Panc1 (cell line): ENCODE data around the gene FIBCD1. TPM values are rescaled to one million over a fixed set of nuclear protein-coding genes. Genes with fewer than 3 reads are reported as not detected.
A peak's percentile ranks its signal among the peaks of the same experiment; 100 is the strongest.

Source experiments
- ATAC-seq: fragments of 200-7000 bp; cut with Tn5 transposase; 2 replicates; pipeline ENCODE4 v1.9.1; 2020; ENCODE audit warnings: mild to moderate bottlenecking, moderate library complexity
- BruUV-seq: library from RNA; stranded (reverse); fragments of 400-500 nt; replicated peaks from 2 replicates; lab custom pipeline; 2021; lab: Mats Ljungman, UMichigan
- CTCF ChIA-PET: fragments of 300-600 bp; sonication (Branson Sonifier 250); formaldehyde crosslinking; loops from one replicate; lab custom pipeline; 2022; ENCODE audit warnings: antibody characterized with exemption; lab: Charles Lee
- POLR2A ChIA-PET: fragments of 300-600 bp; sonication (Branson Sonifier 250); formaldehyde crosslinking; loops from one replicate; lab custom pipeline; 2022; ENCODE audit warnings: antibody characterized with exemption; lab: Charles Lee
- DNase-seq: peaks from one replicate; pipeline ENCODE4 v3.0.0-alpha.2; 2010; ENCODE audit warnings: low read depth, low spot score
- H3K27ac ChIP-seq: 2 replicates; pipeline ENCODE4 v1.5.1; 2011; ENCODE audit warnings: mild to moderate bottlenecking, low read length, inconsistent platforms
- H3K27me3 ChIP-seq: fragments of 200-500 bp; sonication (Bioruptor generic); 2 replicates; pipeline ENCODE4 v1.6.0; 2014; ENCODE audit warnings: low read length, inconsistent platforms; ENCODE audit not compliant: control insufficient read depth, insufficient read depth
- H3K36me3 ChIP-seq: fragments of 200-500 bp; sonication (Bioruptor generic); 2 replicates; pipeline ENCODE4 v1.5.1; 2014; ENCODE audit warnings: inconsistent platforms, mild to moderate bottlenecking, low read length, moderate library complexity; ENCODE audit not compliant: control insufficient read depth, insufficient read depth
- H3K4me1 ChIP-seq: 2 replicates; pipeline ENCODE4 v1.5.1; 2011; ENCODE audit warnings: inconsistent platforms, mild to moderate bottlenecking, low read length, moderate library complexity; ENCODE audit not compliant: control insufficient read depth, insufficient read depth
- H3K4me3 ChIP-seq, 2 experiments: 2 replicates each; pipeline ENCODE4 v1.5.1; 2011 to 2012; ENCODE audit warnings: low read depth in 2 of 2, low read length in 2 of 2, mild to moderate bottlenecking in 2 of 2, inconsistent platforms in 1 of 2, moderate library complexity in 1 of 2
- H3K9me3 ChIP-seq: fragments of 200-500 bp; sonication (Bioruptor generic); 2 replicates; pipeline ENCODE4 v1.5.1; 2014; ENCODE audit warnings: low read depth, mild to moderate bottlenecking, inconsistent platforms, low read length, moderate library complexity; ENCODE audit not compliant: control insufficient read depth, insufficient read depth
- CTCF ChIP-seq: fragments of 450-650 bp; IDR thresholded peaks from 2 replicates; pipeline ENCODE4 v1.5.1; 2017; ENCODE audit warnings: mild to moderate bottlenecking
- POLR2AphosphoS5 ChIP-seq: IDR thresholded peaks from 2 replicates; pipeline ENCODE4 v1.6.1; 2012; ENCODE audit warnings: mild to moderate bottlenecking, low read depth, low read length, moderate library complexity
- REST ChIP-seq, 2 experiments: IDR thresholded peaks; 2 replicates each; pipeline ENCODE4 v1.6.1; 2011 to 2012; ENCODE audit warnings: low read depth in 2 of 2, control low read depth in 1 of 2, low read length in 1 of 2, mild to moderate bottlenecking in 1 of 2, moderate library complexity in 1 of 2; ENCODE audit not compliant: insufficient read depth in 1 of 2
- SIN3A ChIP-seq: IDR thresholded peaks from 2 replicates; pipeline ENCODE4 v1.6.1; 2012; ENCODE audit warnings: low read depth, mild to moderate bottlenecking, low read length, moderate library complexity, borderline replicate concordance; ENCODE audit not compliant: insufficient read depth
- TCF7L2 ChIP-seq: IDR thresholded peaks from 2 replicates; pipeline ENCODE4 v1.6.1; 2011; ENCODE audit warnings: mild to moderate bottlenecking, low read depth, low read length, inconsistent platforms
- in situ Hi-C: cut with HindIII; loops from 2 replicates; pipeline ENCODE4 v1.10.0; 2016; ENCODE audit warnings: low sequenced_read_pairs, low pct_unique_long_range_greater_than_20kb
- intact Hi-C: fragments of 100-400 bp; cut with micrococcal nuclease; formaldehyde crosslinking; loops from one replicate; pipeline ENCODE4 v1.10.0; 2022; ENCODE audit not compliant: unreplicated experiment
- total RNA-seq: library from RNA; stranded (reverse); gene quantifications from one replicate; pipeline ENCODE4 v1.2.1, GENCODE V29; 2021; ENCODE audit not compliant: unreplicated experiment

The FIBCD1 gene
- total RNA-seq, 1 experiment from 2014 or later = 16.3 TPM

DNA sequence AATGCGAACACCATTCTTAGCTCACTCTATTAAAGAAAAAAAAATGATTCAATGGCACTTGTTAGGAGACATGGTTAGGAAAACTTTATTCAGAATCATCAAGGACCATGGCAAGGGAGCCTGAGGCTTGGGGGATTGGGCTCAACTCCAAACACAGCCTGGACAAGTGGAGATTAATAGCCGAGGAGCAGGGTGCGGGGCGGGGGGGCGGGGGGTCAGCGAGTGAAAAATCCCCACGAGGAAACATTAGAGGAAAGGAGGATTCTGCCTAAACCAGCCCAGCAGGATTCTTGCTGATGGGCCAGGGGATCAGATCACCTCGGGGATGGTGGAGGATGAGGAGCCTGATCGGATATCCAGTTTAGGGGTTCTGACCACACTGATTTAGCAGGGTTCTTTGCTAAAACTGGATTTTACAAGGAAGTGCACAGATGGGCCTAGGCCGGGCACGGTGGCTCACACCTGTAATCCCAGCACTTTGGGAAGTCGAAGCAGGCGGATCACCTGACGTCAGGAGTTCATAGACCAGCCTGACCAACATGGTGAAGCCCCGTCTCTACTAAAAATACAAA lies 24.4 kb upstream of the FIBCD1 start:
- Histone ChIP-seq H3K4me1 (peaks cover 5% of the 10 kb centered on the region), H3K27ac (no peak overlapping the region), H3K27me3 (no peaks in the 10 kb centered on the region), H3K9me3 (no peaks in the 10 kb centered on the region), H3K36me3 (no peaks in the 10 kb centered on the region), H3K4me3 (no peak overlapping the region)
- ChIA-PET POLR2A (no interaction called here), CTCF (no interaction called here)
- TF ChIP-seq POLR2AphosphoS5 (no peak), CTCF (no peak), TCF7L2 (no peak), REST (IDR thresholded peaks at IDR 0.05; ENCODE audit: insufficient read depth in 1 of 2, low read depth in 2 of 2, low read length in 1 of 2) (no peak), SIN3A (no peak)
- no TSS peak for BruUV-seq
- no peak for DNase-seq
- ATAC-seq = no peak
- in situ Hi-C loops = no loop called here
- intact Hi-C loops = no loop called here

- no TSS peak for BruUV-seq
- TF ChIP-seq SIN3A (no peak), TCF7L2 (no peak), CTCF (no peak), REST (IDR thresholded peaks at IDR 0.05; ENCODE audit: insufficient read depth in 1 of 2, low read depth in 2 of 2, low read length in 1 of 2) (no peak), POLR2AphosphoS5 (no peak)
- Histone ChIP-seq H3K4me3 (no peak overlapping the region), H3K27ac (no peak overlapping the region), H3K4me1 (peaks cover 5% of the 10 kb centered on the region), H3K27me3 (no peaks in the 10 kb centered on the region), H3K9me3 (no peaks in the 10 kb centered on the region), H3K36me3 (no peaks in the 10 kb centered on the region)
- DNase-seq = peak; percentile 65
- in situ Hi-C loops (no loop called here), intact Hi-C loops (no loop called here)
- ChIA-PET POLR2A (no interaction called here), CTCF (no interaction called here)
- ATAC-seq = peak; percentile 96
Observed at GRCh38 chr9:130962418-130963316, 23.6 kb upstream of the FIBCD1 start.
